ENCODE data around the gene HACE1.

Gene HACE1

DNA sequence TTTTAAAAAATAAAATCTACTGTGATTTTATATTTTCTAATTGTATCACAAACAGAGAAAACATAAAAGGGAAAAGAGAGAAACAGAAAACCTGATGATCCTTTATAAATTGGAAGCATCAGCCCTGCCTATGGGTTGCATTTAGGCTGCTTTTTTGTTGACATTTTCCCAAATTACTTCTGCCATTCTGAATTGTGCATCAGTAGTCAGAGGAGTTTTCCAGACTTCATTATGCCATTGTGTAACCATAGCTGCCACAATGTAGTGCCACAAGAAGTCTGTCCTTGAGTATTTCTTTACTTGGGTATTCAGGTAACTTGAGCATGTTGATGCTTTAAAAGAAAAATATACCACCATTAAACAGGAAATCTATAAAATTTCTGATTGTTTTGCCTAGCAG lies 130.3 kb downstream of the HACE1 start:
- no peak overlapping the region for H3K4me3 ChIP-seq (ENCODE audit: low read length)
- TF ChIP-seq, protein P1, sequence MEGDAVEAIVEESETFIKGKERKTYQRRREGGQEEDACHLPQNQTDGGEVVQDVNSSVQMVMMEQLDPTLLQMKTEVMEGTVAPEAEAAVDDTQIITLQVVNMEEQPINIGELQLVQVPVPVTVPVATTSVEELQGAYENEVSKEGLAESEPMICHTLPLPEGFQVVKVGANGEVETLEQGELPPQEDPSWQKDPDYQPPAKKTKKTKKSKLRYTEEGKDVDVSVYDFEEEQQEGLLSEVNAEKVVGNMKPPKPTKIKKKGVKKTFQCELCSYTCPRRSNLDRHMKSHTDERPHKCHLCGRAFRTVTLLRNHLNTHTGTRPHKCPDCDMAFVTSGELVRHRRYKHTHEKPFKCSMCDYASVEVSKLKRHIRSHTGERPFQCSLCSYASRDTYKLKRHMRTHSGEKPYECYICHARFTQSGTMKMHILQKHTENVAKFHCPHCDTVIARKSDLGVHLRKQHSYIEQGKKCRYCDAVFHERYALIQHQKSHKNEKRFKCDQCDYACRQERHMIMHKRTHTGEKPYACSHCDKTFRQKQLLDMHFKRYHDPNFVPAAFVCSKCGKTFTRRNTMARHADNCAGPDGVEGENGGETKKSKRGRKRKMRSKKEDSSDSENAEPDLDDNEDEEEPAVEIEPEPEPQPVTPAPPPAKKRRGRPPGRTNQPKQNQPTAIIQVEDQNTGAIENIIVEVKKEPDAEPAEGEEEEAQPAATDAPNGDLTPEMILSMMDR (conservative IDR thresholded peaks at IDR 0.05; ENCODE audit: low read depth, low read length), result no peak
- no peak for DNase-seq (ENCODE audit: low read depth)

DNA sequence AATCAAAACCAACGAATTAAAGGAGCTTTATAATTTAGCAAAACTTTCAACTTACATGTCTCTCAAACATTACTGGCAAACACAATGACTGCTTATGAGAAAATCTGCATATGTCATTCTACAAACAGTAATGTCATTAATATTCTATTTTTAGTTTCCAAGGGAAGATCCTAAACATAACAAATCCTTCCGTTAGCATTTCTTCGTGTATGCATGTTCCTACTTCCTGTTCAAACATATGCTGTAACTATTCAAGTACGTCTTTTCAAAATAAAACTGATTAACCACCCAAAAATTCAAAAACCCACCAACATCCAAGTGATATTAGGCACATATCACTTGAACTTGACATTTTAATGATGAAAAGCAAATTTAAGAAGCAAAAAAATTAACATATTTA lies 131.3 kb downstream of the HACE1 start:
- TF ChIP-seq, protein P1 (conservative IDR thresholded peaks at IDR 0.05; ENCODE audit: low read depth, low read length), result no peak
- DNase-seq (ENCODE audit: low read depth), result no peak
- H3K4me3 ChIP-seq (ENCODE audit: low read length), result no peak overlapping the region

DNA sequence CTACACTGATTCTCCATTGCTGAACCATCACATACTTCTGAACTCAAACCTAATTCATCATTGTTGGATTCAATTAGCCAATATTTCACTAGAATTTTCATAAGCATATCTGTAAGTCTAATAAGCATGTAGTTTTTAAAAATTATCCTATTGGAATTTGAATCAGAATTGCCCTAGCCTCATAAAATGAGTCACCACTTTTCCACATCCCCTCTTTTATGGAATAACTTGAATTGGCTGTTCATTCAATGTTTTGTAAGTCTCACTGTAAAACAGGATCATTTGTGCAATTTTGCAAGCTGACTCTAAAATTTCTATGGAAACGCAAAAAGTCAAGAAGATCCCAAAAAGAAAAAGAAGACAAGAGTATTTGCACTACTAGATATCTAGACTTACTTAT lies 141.0 kb downstream of the HACE1 start:
- H3K4me3 ChIP-seq (ENCODE audit: low read length), result no peak overlapping the region
- no peak for DNase-seq (ENCODE audit: low read depth)
- TF ChIP-seq, protein P1 (conservative IDR thresholded peaks at IDR 0.05; ENCODE audit: low read depth, low read length), result no peak

DNA sequence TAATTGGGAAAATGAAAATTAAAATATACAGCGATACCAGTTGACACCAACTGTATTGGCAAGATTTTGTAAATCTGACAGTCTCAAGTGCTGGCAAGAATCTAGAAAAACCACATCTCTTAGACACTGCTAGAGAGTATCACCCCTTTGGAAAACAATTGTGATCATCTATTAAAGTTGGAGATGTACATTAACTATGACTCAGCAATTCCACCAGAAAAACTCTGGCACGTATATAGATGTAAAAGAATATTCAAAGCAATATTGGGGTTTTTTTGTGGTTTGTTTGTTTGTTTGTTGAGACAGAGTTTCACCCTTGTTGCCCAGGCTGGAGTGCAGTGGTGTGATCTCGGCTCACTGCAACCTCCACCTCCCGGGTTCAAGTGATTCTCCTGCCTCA lies 142.9 kb downstream of the HACE1 start:
- TF ChIP-seq, protein P1 (conservative IDR thresholded peaks at IDR 0.05; ENCODE audit: low read depth, low read length), result no peak
- no peak for DNase-seq (ENCODE audit: low read depth)
- H3K4me3 ChIP-seq (ENCODE audit: low read length), result no peak overlapping the region

DNA sequence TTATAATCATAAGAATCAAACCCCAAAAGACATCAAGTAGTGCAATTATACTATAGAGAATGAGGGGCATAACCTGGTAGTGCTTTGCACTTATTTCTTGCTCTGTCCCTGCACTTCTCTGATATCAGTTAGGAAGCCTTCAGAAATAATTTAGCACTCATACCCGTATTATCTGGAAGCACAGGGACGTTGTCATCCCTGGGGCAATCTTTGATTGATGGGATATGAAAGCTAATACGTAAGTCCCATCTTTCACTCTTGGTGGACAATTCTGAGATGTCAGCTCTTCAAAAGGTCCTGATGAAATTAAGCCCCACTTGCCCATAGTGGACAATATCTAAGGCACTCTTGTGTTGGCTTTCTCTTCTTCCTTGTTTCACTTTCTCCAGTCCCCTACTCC lies 144.9 kb downstream of the HACE1 start:
- TF ChIP-seq, protein P1 (conservative IDR thresholded peaks at IDR 0.05; ENCODE audit: low read depth, low read length), result no peak
- no peak for DNase-seq (ENCODE audit: low read depth)
- no peak overlapping the region for H3K4me3 ChIP-seq (ENCODE audit: low read length)

DNA sequence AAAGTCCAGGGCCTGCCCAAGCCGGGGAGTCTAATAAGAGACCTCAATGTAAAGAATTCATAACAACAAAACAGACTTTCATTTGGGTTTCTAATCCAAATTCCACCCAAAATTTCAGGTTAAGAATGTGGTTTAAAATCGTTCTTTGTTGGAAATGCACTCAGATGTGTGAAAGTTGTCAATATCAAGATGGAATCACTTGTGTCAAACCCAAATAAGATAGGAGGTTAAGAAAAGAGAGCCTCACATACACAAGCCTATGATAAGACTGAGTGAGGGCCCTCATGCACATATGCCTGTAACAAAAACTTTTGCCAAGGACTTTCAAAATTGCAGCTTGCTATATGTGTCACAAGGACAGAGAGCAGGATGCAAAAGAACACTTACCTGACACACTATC lies 145.7 kb downstream of the HACE1 start:
- TF ChIP-seq, protein P1 (conservative IDR thresholded peaks at IDR 0.05; ENCODE audit: low read depth, low read length), result no peak
- DNase-seq (ENCODE audit: low read depth), result no peak

DNA sequence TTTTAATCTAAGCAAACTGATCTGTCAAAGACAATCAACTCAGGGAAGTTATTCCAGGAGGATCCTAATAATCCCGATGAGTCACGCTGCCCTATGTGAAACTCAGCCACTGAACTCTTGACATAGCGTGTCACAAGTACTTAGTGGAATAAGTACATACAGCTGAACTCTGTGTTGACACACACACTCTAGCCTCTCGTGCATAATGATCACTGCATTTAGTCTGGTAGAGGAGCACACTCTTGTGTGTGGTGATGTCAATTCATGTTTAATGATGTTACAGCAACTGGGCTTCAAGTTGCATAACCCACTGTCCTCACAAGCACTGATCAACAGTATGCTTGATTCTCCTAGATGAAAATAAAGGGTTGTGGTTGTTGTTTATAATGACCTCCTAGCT lies 148.3 kb downstream of the HACE1 start:
- peak; percentile 95 for DNase-seq (ENCODE audit: low read depth)
- no peak overlapping the region for H3K4me3 ChIP-seq (ENCODE audit: low read length)
- TF ChIP-seq, protein P1 (conservative IDR thresholded peaks at IDR 0.05; ENCODE audit: low read depth, low read length), result no peak

More for the DNA sequence above, 145.7 kb downstream of the HACE1 start:
- no peak overlapping the region for H3K4me3 ChIP-seq (ENCODE audit: low read length)

Measured in retinal pigment epithelial cell (primary cell).